Stomach (tissue), 4 donors: ENCODE measurements around the gene RTKN2.
"Not testable (repeated sequence)": the region's sequence is repeated elsewhere in the genome, so short reads cannot be mapped to it uniquely, and the experiment has no call there.

Experiments used
- POLR2A ChIP-seq, 4 donors: fragments of 450-650 bp; IDR thresholded peaks; one replicate each; pipeline ENCODE4 v1.6.1; 2016; ENCODE audit warnings: antibody characterized with exemption in 4 of 4, control low read depth in 2 of 4, mild to moderate bottlenecking in 1 of 4, moderate library complexity in 1 of 4
- POLR2AphosphoS5 ChIP-seq, 3 donors: sonication (generic); formaldehyde crosslinking; IDR thresholded peaks; one replicate each; pipeline ENCODE4 v1.6.1; 2016; ENCODE audit warnings: antibody characterized with exemption in 3 of 3
- TF ChIP-seq, protein P1 (sequence below), 7 experiments: fragments of 450-650 bp in 4 of 7; fragments of 200-600 bp in 3 of 7; sonication (generic) in 3 of 7; IDR thresholded peaks; one replicate each; pipeline ENCODE4 v1.5.1; 2016 to 2019; ENCODE audit warnings: antibody characterized with exemption in 7 of 7, control low read depth in 2 of 7, mild to moderate bottlenecking in 1 of 7

DNA sequence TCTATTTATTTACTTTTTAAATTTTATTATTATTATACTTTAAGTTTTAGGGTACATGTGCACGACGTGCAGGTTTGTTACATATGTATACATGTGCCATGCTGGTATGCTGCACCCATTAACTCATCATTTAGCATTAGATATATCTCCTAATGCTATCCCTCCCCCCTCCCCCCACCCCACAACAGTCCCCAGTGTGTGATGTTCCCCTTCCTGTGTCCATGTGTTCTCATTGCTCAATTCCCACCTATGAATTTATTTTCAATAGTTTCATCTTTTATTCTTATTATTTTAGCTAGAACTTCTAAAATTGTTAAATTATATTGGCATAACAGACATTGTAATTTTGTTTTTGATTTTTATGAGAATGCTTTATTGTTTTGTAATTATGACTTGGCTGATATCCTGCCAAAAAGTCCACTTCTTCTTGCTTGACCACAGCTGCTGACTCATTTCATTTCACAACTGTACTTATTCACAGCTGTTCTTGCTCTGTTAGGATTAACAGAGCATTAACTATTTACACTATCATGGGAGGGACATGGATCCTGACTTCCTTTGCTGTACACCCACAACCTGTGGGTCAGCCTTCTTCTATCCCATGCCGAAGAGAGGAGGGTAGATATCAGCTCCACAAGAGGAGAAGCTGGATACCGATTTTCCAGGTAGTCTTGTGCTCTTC is 25.5 kb downstream of the RTKN2 start:
- TF ChIP-seq POLR2A (IDR thresholded peaks at IDR 0.05) = not testable (repeated sequence)
- TF ChIP-seq, protein P1, sequence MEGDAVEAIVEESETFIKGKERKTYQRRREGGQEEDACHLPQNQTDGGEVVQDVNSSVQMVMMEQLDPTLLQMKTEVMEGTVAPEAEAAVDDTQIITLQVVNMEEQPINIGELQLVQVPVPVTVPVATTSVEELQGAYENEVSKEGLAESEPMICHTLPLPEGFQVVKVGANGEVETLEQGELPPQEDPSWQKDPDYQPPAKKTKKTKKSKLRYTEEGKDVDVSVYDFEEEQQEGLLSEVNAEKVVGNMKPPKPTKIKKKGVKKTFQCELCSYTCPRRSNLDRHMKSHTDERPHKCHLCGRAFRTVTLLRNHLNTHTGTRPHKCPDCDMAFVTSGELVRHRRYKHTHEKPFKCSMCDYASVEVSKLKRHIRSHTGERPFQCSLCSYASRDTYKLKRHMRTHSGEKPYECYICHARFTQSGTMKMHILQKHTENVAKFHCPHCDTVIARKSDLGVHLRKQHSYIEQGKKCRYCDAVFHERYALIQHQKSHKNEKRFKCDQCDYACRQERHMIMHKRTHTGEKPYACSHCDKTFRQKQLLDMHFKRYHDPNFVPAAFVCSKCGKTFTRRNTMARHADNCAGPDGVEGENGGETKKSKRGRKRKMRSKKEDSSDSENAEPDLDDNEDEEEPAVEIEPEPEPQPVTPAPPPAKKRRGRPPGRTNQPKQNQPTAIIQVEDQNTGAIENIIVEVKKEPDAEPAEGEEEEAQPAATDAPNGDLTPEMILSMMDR (IDR thresholded peaks at IDR 0.05) = not testable (repeated sequence)
- TF ChIP-seq POLR2AphosphoS5 (IDR thresholded peaks at IDR 0.05) = peak; percentile 22 to 88 (median 75)
